ENCODE data around the gene TUBGCP4. TPM values are rescaled to one million over a fixed set of nuclear protein-coding genes. Genes with fewer than 3 reads are reported as not detected.

TUBGCP4 gene
- total and polyA plus RNA-seq, 2 donors: 9.7 to 14.3 TPM

Other genes with a start within 250 kb of the TUBGCP4 start
- 22.6 TPM for gene TMEM62, start 237.5 kb upstream of the TUBGCP4 start, total RNA-seq
- gene TMEM62, start 237.5 kb upstream of the TUBGCP4 start, polyA plus RNA-seq: 12.7 TPM
- gene CCNDBP1, start 185.7 kb upstream of the TUBGCP4 start, total RNA-seq: 44.9 TPM
- 62.6 TPM for gene CCNDBP1, start 185.7 kb upstream of the TUBGCP4 start, polyA plus RNA-seq
- 1.8 TPM for gene EPB42, start 150.1 kb upstream of the TUBGCP4 start, total RNA-seq
- gene EPB42, start 150.1 kb upstream of the TUBGCP4 start, polyA plus RNA-seq: not detected
- 0.26 TPM for gene TGM5, start 104.2 kb upstream of the TUBGCP4 start, total RNA-seq
- 0.16 TPM for gene TGM5, start 104.2 kb upstream of the TUBGCP4 start, polyA plus RNA-seq
- not detected for gene TGM7, start 68.8 kb upstream of the TUBGCP4 start, total RNA-seq
- not detected for gene TGM7, start 68.8 kb upstream of the TUBGCP4 start, polyA plus RNA-seq
- gene LCMT2, start 40.5 kb upstream of the TUBGCP4 start, total RNA-seq: 8.0 TPM
- gene LCMT2, start 40.5 kb upstream of the TUBGCP4 start, polyA plus RNA-seq: 5.5 TPM
- gene ZSCAN29, start 58 bp upstream of the TUBGCP4 start, total RNA-seq: 24.4 TPM
- gene ZSCAN29, start 58 bp upstream of the TUBGCP4 start, polyA plus RNA-seq: 11.9 TPM
- 106 TPM for gene TP53BP1, start 122.1 kb downstream of the TUBGCP4 start, total RNA-seq
- gene TP53BP1, start 122.1 kb downstream of the TUBGCP4 start, polyA plus RNA-seq: 16.7 TPM
- gene MAP1A, start 146.5 kb downstream of the TUBGCP4 start, total RNA-seq: 14.3 TPM
- gene MAP1A, start 146.5 kb downstream of the TUBGCP4 start, polyA plus RNA-seq: 27.3 TPM
- gene PPIP5K1, start 219.1 kb downstream of the TUBGCP4 start, total RNA-seq: 20.7 TPM
- 12.2 TPM for gene PPIP5K1, start 219.1 kb downstream of the TUBGCP4 start, polyA plus RNA-seq
- 0.63 TPM for gene CKMT1B, start 222.9 kb downstream of the TUBGCP4 start, total RNA-seq
- 2.7 TPM for gene CKMT1B, start 222.9 kb downstream of the TUBGCP4 start, polyA plus RNA-seq
- 0.05 TPM for gene STRC, start 247.7 kb downstream of the TUBGCP4 start, total RNA-seq
- 0.20 TPM for gene STRC, start 247.7 kb downstream of the TUBGCP4 start, polyA plus RNA-seq